HUES64 (cell line): ENCODE results near the gene CLMN.

ENCODE experiments used
- H3K27ac ChIP-seq: 2 replicates; pipeline ENCODE4 v1.7.0; 2013; ENCODE audit warnings: low read depth, low read length, inconsistent platforms
- H3K27me3 ChIP-seq: 2 replicates; pipeline ENCODE4 v1.6.1; 2013; ENCODE audit warnings: mild to moderate bottlenecking, low read length; ENCODE audit not compliant: insufficient read depth
- H3K36me3 ChIP-seq: 2 replicates; pipeline ENCODE4 v1.6.1; 2013; ENCODE audit warnings: mild to moderate bottlenecking, low read length; ENCODE audit not compliant: insufficient read depth
- H3K4me1 ChIP-seq: 2 replicates; pipeline ENCODE4 v1.6.1; 2013; ENCODE audit warnings: mild to moderate bottlenecking, low read length, moderate library complexity; ENCODE audit not compliant: insufficient read depth
- H3K4me3 ChIP-seq: 2 replicates; pipeline ENCODE4 v1.5.1; 2013; ENCODE audit warnings: mild to moderate bottlenecking, low read length, moderate library complexity
- H3K9ac ChIP-seq: 2 replicates; pipeline ENCODE4 v1.6.1; 2013; ENCODE audit warnings: mild to moderate bottlenecking, low read depth, low read length
- H3K9me3 ChIP-seq: 2 replicates; pipeline ENCODE4 v1.6.1; 2013; ENCODE audit warnings: low read depth, low read length; ENCODE audit not compliant: insufficient read depth
- WGBS: fragments of 150-250, 120-280 bp; methylation state at CpG from one replicate; pipeline ENCODE4 v1.1.7; 2013; ENCODE audit warnings: missing lambda C conversion rate; 5-methylcytosine and 5-hydroxymethylcytosine counted together

The CLMN gene

GRCh38 chr14:95312311-95312710, 7.4 kb downstream of the CLMN start:
- Histone ChIP-seq H3K4me1 (no peaks in the 10 kb centered on the region), H3K9me3 (no peaks in the 10 kb centered on the region), H3K9ac (no peak overlapping the region), H3K36me3 (no peaks in the 10 kb centered on the region), H3K27me3 (peaks cover 2% of the 10 kb centered on the region; the same call in 1 of the 2 replicates), H3K4me3 (no peak overlapping the region), H3K27ac (no peak overlapping the region)
- 76% methylated on average over 6 of the region's 6 CpGs for WGBS

- Histone ChIP-seq H3K9ac (no peak overlapping the region), H3K27me3 (no peaks in the 10 kb centered on the region), H3K4me3 (no peak overlapping the region), H3K4me1 (no peaks in the 10 kb centered on the region), H3K27ac (no peak overlapping the region), H3K9me3 (no peaks in the 10 kb centered on the region), H3K36me3 (no peaks in the 10 kb centered on the region)
- WGBS = 91% methylated on average over 7 of the region's 7 CpGs
These were observed 8.0 kb downstream of the CLMN start for GRCh38 chr14:95311752-95312151.

- Histone ChIP-seq H3K9ac (no peak overlapping the region), H3K36me3 (no peaks in the 10 kb centered on the region), H3K9me3 (no peaks in the 10 kb centered on the region), H3K27ac (no peak overlapping the region), H3K27me3 (no peaks in the 10 kb centered on the region), H3K4me3 (no peak overlapping the region), H3K4me1 (no peaks in the 10 kb centered on the region)
- WGBS = 96% methylated on average over 16 of the region's 16 CpGs
These were observed 8.9 kb downstream of the CLMN start for GRCh38 chr14:95310635-95311380.

- Histone ChIP-seq H3K9me3 (no peaks in the 10 kb centered on the region), H3K4me3 (no peak overlapping the region), H3K9ac (no peak overlapping the region), H3K27me3 (no peaks in the 10 kb centered on the region), H3K36me3 (no peaks in the 10 kb centered on the region), H3K27ac (no peak overlapping the region), H3K4me1 (no peaks in the 10 kb centered on the region)
- 94% methylated on average over 10 of the region's 10 CpGs for whole genome bisulfite sequencing
These were observed 10.3 kb downstream of the CLMN start for GRCh38 chr14:95309261-95310051.

GRCh38 chr14:95308073-95308472, 11.6 kb downstream of the CLMN start:
- Histone ChIP-seq H3K36me3 (no peaks in the 10 kb centered on the region), H3K9ac (no peak overlapping the region), H3K4me3 (no peak overlapping the region), H3K9me3 (no peaks in the 10 kb centered on the region), H3K4me1 (no peaks in the 10 kb centered on the region), H3K27me3 (no peaks in the 10 kb centered on the region), H3K27ac (no peak overlapping the region)
- WGBS = 100% methylated on average over 1 of the region's 1 CpG

GRCh38 chr14:95307402-95308041, 12.2 kb downstream of the CLMN start:
- Histone ChIP-seq H3K4me3 (no peak overlapping the region), H3K4me1 (no peaks in the 10 kb centered on the region), H3K36me3 (no peaks in the 10 kb centered on the region), H3K9me3 (no peaks in the 10 kb centered on the region), H3K27me3 (no peaks in the 10 kb centered on the region), H3K27ac (no peak overlapping the region), H3K9ac (no peak overlapping the region)
- 90% methylated on average over 14 of the region's 14 CpGs for WGBS

GRCh38 chr14:95305940-95306339, 13.8 kb downstream of the CLMN start:
- no peaks in the 10 kb centered on the region for H3K9me3 ChIP-seq
- H3K9ac ChIP-seq = no peak overlapping the region
- H3K36me3 ChIP-seq = no peaks in the 10 kb centered on the region
- no peaks in the 10 kb centered on the region for H3K27me3 ChIP-seq
- no peak overlapping the region for H3K27ac ChIP-seq
- H3K4me3 ChIP-seq = no peak overlapping the region
- 92% methylated on average over 4 of the region's 4 CpGs for WGBS
- no peaks in the 10 kb centered on the region for H3K4me1 ChIP-seq

GRCh38 chr14:95305145-95305544, 14.6 kb downstream of the CLMN start:
- Histone ChIP-seq H3K27me3 (no peaks in the 10 kb centered on the region), H3K4me3 (no peak overlapping the region), H3K9me3 (no peaks in the 10 kb centered on the region), H3K27ac (no peak overlapping the region), H3K36me3 (no peaks in the 10 kb centered on the region), H3K4me1 (no peaks in the 10 kb centered on the region), H3K9ac (no peak overlapping the region)
- 92% methylated on average over 7 of the region's 7 CpGs for WGBS

- WGBS = no CpG with 5 or more reads among the region's 3 CpGs
- no peak overlapping the region for H3K27ac ChIP-seq
- no peaks in the 10 kb centered on the region for H3K9me3 ChIP-seq
- H3K4me1 ChIP-seq = no peaks in the 10 kb centered on the region
- no peak overlapping the region for H3K9ac ChIP-seq
- H3K27me3 ChIP-seq = no peaks in the 10 kb centered on the region
- no peak overlapping the region for H3K4me3 ChIP-seq
- no peaks in the 10 kb centered on the region for H3K36me3 ChIP-seq
These were observed 15.4 kb downstream of the CLMN start for GRCh38 chr14:95304342-95304741.

GRCh38 chr14:95303552-95303951, 16.2 kb downstream of the CLMN start:
- no peak overlapping the region for H3K9ac ChIP-seq
- H3K4me3 ChIP-seq = no peak overlapping the region
- H3K4me1 ChIP-seq = no peaks in the 10 kb centered on the region
- no peak overlapping the region for H3K27ac ChIP-seq
- H3K36me3 ChIP-seq = no peaks in the 10 kb centered on the region
- 94% methylated on average over 3 of the region's 4 CpGs for WGBS
- no peaks in the 10 kb centered on the region for H3K9me3 ChIP-seq
- H3K27me3 ChIP-seq = no peaks in the 10 kb centered on the region
